RPMI7951 (cell line): ENCODE measurements around the gene SLC25A47. TPM values are rescaled to one million over a fixed set of nuclear protein-coding genes. Genes with fewer than 3 reads are reported as not detected.
A peak's percentile ranks its signal among the peaks of the same experiment; 100 is the strongest.
"Not testable (repeated sequence)": the region's sequence is repeated elsewhere in the genome, so short reads cannot be mapped to it uniquely, and the experiment has no call there.

Experiments
- DNase-seq: peaks from one replicate; pipeline ENCODE4 v3.0.0-alpha.2; 2012; ENCODE audit warnings: low read depth
- total RNA-seq: library from RNA; depleted of rRNA; stranded (reverse); fragments of >200 nt; shearing (Covaris generic); gene quantifications from 2 replicates; pipeline ENCODE4 v1.2.3, GENCODE V29; 2014

SLC25A47 gene
- total RNA-seq, 1 experiment from 2014 or later, result not detected

- no peak for DNase-seq
These were observed 2.1 kb downstream of the SLC25A47 start for GRCh38 chr14:100325231-100325632.

GRCh38 chr14:100325958-100326357, 2.8 kb downstream of the SLC25A47 start:
- no peak for DNase-seq

GRCh38 chr14:100327128-100327527, 4.0 kb downstream of the SLC25A47 start:
- DNase-seq, result no peak

- DNase-seq, result no peak
These were observed 5.5 kb downstream of the SLC25A47 start for GRCh38 chr14:100328495-100329163.

GRCh38 chr14:100329233-100330006, 6.3 kb downstream of the SLC25A47 start:
- DNase-seq, result no peak

- DNase-seq, result no peak
These were observed 6.8 kb downstream of the SLC25A47 start for GRCh38 chr14:100330007-100330344.

GRCh38 chr14:100330388-100330931, 7.3 kb downstream of the SLC25A47 start:
- DNase-seq, result no peak

GRCh38 chr14:100332071-100332639, 9.0 kb downstream of the SLC25A47 start:
- no peak for DNase-seq

- no peak for DNase-seq
These were observed 9.7 kb downstream of the SLC25A47 start for GRCh38 chr14:100332797-100333196.

- no peak for DNase-seq
These were observed 10.2 kb downstream of the SLC25A47 start for GRCh38 chr14:100333311-100333710.

GRCh38 chr14:100333827-100334226, 10.7 kb downstream of the SLC25A47 start:
- DNase-seq, result no peak

GRCh38 chr14:100334904-100335303, 11.8 kb downstream of the SLC25A47 start:
- DNase-seq, result no peak

GRCh38 chr14:100336618-100337530, 13.7 kb downstream of the SLC25A47 start:
- DNase-seq, result no peak

- no peak for DNase-seq
These were observed 16.8 kb downstream of the SLC25A47 start for GRCh38 chr14:100339766-100340422.

GRCh38 chr14:100340423-100340813, 17.3 kb downstream of the SLC25A47 start:
- no peak for DNase-seq

GRCh38 chr14:100341301-100342031, 18.3 kb downstream of the SLC25A47 start:
- DNase-seq, result peak; percentile 80

- DNase-seq, result no peak
These were observed 19.1 kb downstream of the SLC25A47 start for GRCh38 chr14:100342195-100342594.

GRCh38 chr14:100342826-100343225, 19.7 kb downstream of the SLC25A47 start:
- not testable (repeated sequence) for DNase-seq

- not testable (repeated sequence) for DNase-seq
These were observed 21.5 kb downstream of the SLC25A47 start for GRCh38 chr14:100344657-100345056.

GRCh38 chr14:100345711-100346110, 22.6 kb downstream of the SLC25A47 start:
- no peak for DNase-seq
